GM12801 (cell line): Measurements from ENCODE around the gene CMKLR1.

Source experiments
- TF ChIP-seq, protein P1 (sequence below): IDR thresholded peaks from one replicate; pipeline ENCODE4 v1.5.1; 2011; ENCODE audit warnings: control low read depth; ENCODE audit not compliant: insufficient read length; ENCODE audit errors: extremely low read depth

CMKLR1 gene

DNA sequence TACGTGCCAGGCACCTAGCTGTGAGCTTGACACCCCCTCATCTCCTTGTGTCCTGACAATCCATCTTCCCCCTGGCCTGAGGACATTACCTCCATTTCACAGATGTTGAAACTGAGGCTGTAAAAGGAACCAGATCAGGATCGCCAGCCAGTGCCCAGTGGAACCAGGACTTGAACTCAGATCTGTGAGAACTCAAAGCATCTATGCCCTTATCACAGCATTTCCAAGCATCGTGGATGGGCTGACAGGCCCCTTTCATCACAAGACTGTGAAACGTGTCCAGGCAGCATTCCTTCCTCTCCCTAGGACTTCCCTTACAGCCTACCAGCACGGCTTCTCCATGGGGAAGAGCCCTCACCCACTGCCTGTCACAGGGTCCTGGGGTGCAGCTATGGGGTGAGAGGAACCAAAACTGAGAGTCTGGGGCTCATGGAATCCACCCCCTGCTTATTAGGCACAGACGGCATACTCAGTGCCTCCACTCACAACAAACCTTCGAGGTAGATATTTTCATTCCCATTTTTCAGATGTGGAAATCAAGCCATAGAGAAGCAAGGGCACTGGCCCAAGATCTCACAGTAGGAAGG lies 26.9 kb downstream of the CMKLR1 start:
- TF ChIP-seq, protein P1, sequence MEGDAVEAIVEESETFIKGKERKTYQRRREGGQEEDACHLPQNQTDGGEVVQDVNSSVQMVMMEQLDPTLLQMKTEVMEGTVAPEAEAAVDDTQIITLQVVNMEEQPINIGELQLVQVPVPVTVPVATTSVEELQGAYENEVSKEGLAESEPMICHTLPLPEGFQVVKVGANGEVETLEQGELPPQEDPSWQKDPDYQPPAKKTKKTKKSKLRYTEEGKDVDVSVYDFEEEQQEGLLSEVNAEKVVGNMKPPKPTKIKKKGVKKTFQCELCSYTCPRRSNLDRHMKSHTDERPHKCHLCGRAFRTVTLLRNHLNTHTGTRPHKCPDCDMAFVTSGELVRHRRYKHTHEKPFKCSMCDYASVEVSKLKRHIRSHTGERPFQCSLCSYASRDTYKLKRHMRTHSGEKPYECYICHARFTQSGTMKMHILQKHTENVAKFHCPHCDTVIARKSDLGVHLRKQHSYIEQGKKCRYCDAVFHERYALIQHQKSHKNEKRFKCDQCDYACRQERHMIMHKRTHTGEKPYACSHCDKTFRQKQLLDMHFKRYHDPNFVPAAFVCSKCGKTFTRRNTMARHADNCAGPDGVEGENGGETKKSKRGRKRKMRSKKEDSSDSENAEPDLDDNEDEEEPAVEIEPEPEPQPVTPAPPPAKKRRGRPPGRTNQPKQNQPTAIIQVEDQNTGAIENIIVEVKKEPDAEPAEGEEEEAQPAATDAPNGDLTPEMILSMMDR = no peak

DNA sequence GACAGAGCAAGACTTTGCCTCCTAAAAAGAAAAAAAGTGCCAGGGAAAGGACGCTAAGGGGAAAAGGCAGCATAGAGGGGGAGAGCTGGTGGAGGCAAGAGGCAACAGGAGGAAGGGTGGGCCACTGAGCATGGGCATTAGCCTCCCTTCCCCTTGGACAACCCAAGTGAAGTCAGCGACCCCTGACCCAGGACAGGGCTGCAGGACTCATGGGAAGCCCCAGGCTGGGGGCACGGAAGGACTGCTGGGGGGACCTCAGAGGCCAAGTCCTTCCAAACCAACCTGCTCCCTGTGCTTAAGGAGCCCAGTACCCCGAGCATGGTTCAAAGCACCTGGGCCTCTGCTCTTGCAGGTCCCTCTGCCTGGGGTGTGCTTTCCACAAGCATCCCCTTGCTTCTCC lies 27.5 kb downstream of the CMKLR1 start:
- TF ChIP-seq, protein P1 = no peak

DNA sequence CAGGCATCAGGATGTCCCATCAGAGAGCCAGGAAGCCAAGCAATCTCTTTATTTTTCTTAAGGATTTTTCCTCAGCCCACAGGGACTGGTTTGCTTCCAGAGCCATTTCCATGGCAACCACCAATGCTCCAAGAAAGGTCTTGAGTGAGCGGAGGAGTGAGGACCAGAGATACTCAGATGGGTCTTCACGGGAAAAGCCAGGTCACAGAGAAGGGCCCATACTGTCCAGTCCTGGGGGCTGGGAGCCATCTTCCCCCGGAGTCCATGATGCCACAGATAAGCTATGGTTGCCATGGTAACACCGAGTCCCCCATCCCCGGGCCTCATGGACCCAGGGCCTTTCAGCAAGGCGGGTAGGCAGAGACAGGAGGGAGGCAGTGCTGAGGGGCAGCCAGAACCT lies 28.6 kb downstream of the CMKLR1 start:
- TF ChIP-seq, protein P1 = no peak

DNA sequence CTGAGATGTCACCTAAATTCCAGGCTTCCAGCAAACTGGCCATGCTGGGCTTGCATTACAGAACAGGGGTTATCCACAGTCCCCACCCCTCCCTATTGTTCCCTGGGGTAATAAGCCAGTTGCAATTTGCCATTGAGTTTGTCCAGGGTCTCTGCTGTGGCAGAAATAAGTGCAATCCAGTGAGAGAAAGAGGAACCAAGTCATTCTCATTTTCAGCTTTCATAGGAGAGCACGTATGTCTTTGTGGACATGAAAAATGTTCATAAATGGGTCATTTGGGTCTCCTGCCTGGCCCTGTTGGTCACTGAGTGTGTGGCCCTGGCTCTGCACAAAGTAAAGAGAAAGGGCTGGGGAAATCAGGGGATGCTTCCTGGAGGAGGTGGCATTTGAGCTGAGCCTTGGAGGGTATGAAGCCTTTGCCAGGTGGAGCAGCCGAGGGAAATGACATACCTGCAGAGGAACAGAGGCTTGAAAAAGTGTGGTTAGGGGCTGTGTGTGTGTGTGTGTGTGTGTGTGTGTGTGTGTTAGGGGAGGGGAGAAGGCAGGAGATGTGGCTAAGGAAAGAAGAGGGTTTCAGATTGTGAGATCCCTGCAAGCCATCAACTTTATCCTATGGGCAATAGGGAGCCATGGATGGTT lies 29.3 kb downstream of the CMKLR1 start:
- TF ChIP-seq, protein P1 = no peak

DNA sequence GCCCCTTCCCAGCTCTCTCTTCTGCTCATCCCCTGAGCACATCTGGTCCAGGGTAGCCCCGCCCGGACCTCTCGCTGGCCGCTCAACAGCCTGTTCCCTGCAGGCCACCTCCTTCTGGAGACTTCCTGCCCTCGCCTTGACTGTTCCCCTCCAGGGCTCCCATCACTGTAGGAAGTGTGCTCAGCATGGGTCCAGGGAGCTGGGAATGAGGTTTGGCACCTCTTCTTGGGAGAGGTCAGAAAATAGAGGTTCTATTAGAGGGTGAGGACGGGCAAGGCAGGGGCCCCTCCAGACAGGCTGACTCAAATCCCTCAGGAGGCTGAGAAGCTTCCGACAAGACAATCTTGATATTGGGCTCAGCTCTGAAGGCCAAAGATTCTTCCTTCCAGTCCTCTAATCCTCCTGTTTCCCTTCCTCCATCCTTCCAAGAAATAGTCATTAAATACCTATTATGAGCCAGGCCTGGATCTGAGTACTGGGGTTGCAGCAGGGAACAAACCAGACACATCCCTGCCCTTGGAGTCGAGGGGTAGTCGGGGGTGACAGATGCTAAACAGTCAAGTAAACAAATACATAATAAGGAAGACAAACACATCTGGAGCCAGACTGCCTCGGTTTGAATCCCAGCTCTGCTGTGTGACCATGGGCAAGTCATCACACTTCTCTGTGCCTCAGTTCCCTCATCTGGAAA lies 30.6 kb downstream of the CMKLR1 start:
- TF ChIP-seq, protein P1 = no peak

DNA sequence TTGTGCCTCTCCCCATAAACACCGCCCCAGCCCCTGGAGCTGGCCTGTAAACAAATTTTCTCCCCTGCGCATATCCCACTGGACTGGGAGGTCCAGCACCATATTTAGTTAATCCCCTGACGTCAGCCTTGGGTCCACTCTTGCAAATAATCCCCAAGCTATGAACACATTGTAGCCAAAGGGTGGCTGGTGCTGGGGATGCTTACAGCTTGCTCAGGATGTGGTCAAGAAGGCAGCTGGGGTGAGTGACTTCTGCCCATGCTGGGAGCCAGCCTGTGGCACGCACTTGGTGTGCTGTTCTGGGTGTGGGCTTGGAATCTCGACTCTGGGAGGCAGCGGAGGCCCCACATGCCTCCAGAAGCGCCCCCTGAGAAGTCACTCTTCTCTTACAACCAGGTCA lies 32.1 kb downstream of the CMKLR1 start:
- TF ChIP-seq, protein P1 = no peak

DNA sequence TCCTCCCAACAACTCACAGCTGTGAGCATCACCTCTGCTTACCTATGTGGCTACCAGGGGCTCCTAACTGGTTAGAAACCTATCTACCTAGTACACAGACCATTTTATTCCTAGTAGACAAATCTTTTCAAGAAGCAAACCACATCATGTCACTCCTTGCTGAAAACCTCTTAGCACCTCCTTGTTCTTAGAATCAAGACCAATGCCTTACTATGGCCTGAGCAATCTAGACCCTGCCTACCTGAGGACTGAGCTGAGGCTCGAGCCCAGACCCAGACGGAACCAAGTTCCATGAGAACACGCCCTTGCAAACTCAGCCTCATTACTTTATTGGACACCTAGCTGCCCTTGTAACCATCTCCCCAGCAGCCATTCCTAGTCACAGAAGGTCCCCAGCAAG lies 32.6 kb downstream of the CMKLR1 start:
- TF ChIP-seq, protein P1 = no peak
